Measurements from ENCODE around the gene RANBP17. TPM values are rescaled to one million over a fixed set of nuclear protein-coding genes. Genes with fewer than 3 reads are reported as not detected.

RANBP17 gene
- total and polyA plus RNA-seq, 9 of the 15 experiments (the other 6 are each of a cell fraction or from before 2014, with no cell fraction given): not detected

DNA sequence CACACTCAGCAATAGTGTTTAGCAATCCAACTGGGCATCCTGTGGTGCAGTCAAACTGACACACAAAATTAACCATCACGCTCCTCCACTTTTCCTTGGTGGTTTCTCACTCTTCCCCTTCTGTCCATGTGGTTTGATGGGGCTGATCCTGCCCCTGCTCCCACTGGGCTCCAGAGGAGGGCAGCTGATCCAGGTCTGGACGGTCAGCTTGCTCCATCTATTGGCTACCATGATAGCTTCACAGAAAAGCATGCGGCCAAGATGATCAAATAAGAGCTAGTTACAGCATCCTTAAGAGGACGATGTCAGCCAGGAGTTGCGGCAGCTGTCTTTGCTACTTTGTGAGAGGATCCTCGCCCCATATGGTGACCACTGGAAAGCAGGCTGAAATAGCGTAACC lies 29.6 kb upstream of the RANBP17 start:
- no peak for ATAC-seq
- H3K9me1 ChIP-seq (ENCODE audit: control insufficient read depth, insufficient read depth, low read length): no peaks in the 10 kb centered on the region
- no peak overlapping the region for H2AFZ ChIP-seq (ENCODE audit: low read depth, low read length)
- H3K4me1 ChIP-seq (replicated peaks in 1 of 2; ENCODE audit: control insufficient read depth in 2 of 2, insufficient read depth in 2 of 2, low read length in 2 of 2): no peaks in the 10 kb centered on the region
- no peaks in the 10 kb centered on the region for H4K20me1 ChIP-seq (replicated peaks; ENCODE audit: control insufficient read depth, insufficient read depth, low read length)
- no peaks in the 10 kb centered on the region for H3K36me3 ChIP-seq (ENCODE audit: control insufficient read depth, insufficient read depth, low read length)
- no peak for FAIRE-seq
- ChIA-PET POLR2A (interaction anchor here (0.6 kb wide), 1 partner anchor 164 kb away, joined by 6 read pairs; no protein-coding TSS in a partner anchor), CTCF (ENCODE audit: low intra/inter-chr PET ratio) (no interaction called here)
- H3K27ac ChIP-seq (ENCODE audit: extremely low read depth, low read depth, low read length): no peak overlapping the region
- no peaks in the 10 kb centered on the region for H3K9me3 ChIP-seq (replicated peaks; ENCODE audit: control insufficient read depth, insufficient read depth, low read depth, low read length)
- in situ Hi-C loops (cut with MboI) (no loop called here), intact Hi-C loops (cut with micrococcal nuclease) (no loop called here)
- H3K9ac ChIP-seq (ENCODE audit: insufficient read depth in 1 of 2, low read depth in 2 of 2, low read length in 2 of 2): no peak overlapping the region
- no peak overlapping the region for H3K4me2 ChIP-seq (ENCODE audit: insufficient read depth, low read length)
- WGBS (ENCODE audit: insufficient coverage, low coverage, missing lambda C conversion rate): 3% methylated on average over 6 of the region's 7 CpGs
- H3K4me3 ChIP-seq: no peak overlapping the region
- no peaks in the 10 kb centered on the region for H3K27me3 ChIP-seq (ENCODE audit: control insufficient read depth in 2 of 2, insufficient read depth in 2 of 2, low read length in 2 of 2)
- BruUV-seq (replicated peaks): no TSS peak
- no peak for DNase-seq (ENCODE audit: extremely low read depth in 1 of 4, low spot score in 3 of 4)
- no peaks in the 10 kb centered on the region for H3K79me2 ChIP-seq (ENCODE audit: control insufficient read depth, insufficient read depth, low read length)
- TF ChIP-seq, protein P1, sequence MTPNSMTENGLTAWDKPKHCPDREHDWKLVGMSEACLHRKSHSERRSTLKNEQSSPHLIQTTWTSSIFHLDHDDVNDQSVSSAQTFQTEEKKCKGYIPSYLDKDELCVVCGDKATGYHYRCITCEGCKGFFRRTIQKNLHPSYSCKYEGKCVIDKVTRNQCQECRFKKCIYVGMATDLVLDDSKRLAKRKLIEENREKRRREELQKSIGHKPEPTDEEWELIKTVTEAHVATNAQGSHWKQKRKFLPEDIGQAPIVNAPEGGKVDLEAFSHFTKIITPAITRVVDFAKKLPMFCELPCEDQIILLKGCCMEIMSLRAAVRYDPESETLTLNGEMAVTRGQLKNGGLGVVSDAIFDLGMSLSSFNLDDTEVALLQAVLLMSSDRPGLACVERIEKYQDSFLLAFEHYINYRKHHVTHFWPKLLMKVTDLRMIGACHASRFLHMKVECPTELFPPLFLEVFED (CRISPR knock-in tag; conservative IDR thresholded peaks at IDR 0.05): no peak
- no peak for TF ChIP-seq TAL1 (IDR thresholded peaks at IDR 0.05)
- TF ChIP-seq TRIM24 (IDR thresholded peaks at IDR 0.05): no peak
- TF ChIP-seq FOXA1 (IDR thresholded peaks at IDR 0.05; ENCODE audit: borderline replicate concordance): no peak
- TF ChIP-seq, protein P2, sequence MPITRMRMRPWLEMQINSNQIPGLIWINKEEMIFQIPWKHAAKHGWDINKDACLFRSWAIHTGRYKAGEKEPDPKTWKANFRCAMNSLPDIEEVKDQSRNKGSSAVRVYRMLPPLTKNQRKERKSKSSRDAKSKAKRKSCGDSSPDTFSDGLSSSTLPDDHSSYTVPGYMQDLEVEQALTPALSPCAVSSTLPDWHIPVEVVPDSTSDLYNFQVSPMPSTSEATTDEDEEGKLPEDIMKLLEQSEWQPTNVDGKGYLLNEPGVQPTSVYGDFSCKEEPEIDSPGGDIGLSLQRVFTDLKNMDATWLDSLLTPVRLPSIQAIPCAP (CRISPR knock-in tag; IDR thresholded peaks at IDR 0.05; ENCODE audit: borderline replicate concordance): no peak
- no peak for TF ChIP-seq CBFB (CRISPR knock-in tag; IDR thresholded peaks at IDR 0.05)
- TF ChIP-seq SAFB2 (IDR thresholded peaks at IDR 0.05; ENCODE audit: borderline replicate concordance, low read depth, low read length, severe bottlenecking): no peak
- no peak for TF ChIP-seq ETV5 (CRISPR knock-in tag; IDR thresholded peaks at IDR 0.05; ENCODE audit: low read depth)
- TF ChIP-seq, protein P3, sequence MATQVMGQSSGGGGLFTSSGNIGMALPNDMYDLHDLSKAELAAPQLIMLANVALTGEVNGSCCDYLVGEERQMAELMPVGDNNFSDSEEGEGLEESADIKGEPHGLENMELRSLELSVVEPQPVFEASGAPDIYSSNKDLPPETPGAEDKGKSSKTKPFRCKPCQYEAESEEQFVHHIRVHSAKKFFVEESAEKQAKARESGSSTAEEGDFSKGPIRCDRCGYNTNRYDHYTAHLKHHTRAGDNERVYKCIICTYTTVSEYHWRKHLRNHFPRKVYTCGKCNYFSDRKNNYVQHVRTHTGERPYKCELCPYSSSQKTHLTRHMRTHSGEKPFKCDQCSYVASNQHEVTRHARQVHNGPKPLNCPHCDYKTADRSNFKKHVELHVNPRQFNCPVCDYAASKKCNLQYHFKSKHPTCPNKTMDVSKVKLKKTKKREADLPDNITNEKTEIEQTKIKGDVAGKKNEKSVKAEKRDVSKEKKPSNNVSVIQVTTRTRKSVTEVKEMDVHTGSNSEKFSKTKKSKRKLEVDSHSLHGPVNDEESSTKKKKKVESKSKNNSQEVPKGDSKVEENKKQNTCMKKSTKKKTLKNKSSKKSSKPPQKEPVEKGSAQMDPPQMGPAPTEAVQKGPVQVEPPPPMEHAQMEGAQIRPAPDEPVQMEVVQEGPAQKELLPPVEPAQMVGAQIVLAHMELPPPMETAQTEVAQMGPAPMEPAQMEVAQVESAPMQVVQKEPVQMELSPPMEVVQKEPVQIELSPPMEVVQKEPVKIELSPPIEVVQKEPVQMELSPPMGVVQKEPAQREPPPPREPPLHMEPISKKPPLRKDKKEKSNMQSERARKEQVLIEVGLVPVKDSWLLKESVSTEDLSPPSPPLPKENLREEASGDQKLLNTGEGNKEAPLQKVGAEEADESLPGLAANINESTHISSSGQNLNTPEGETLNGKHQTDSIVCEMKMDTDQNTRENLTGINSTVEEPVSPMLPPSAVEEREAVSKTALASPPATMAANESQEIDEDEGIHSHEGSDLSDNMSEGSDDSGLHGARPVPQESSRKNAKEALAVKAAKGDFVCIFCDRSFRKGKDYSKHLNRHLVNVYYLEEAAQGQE (IDR thresholded peaks at IDR 0.05; ENCODE audit: borderline replicate concordance): no peak
- TF ChIP-seq, protein P3 (CRISPR knock-in tag; IDR thresholded peaks at IDR 0.05; ENCODE audit: low read depth): no peak
- no peak for TF ChIP-seq ZFP30 (CRISPR knock-in tag; IDR thresholded peaks at IDR 0.05; ENCODE audit: borderline replicate concordance)
- no peak for TF ChIP-seq ZNF561 (CRISPR knock-in tag; conservative IDR thresholded peaks at IDR 0.05)
- no peak for TF ChIP-seq SP1 (CRISPR knock-in tag; IDR thresholded peaks at IDR 0.05)

Data from K562 (cell line).